Jurkat, Clone E6-1 (cell line): ENCODE data around the gene MTR.
"Not testable (repeated sequence)": the region's sequence is repeated elsewhere in the genome, so short reads cannot be mapped to it uniquely, and the experiment has no call there.

Experiments
- DNase-seq: peaks from one replicate; pipeline ENCODE4 v3.0.0-alpha.2; 2011; ENCODE audit warnings: low read depth, low spot score
- H3K4me3 ChIP-seq: 2 replicates; pipeline ENCODE4 v1.5.1; 2011; ENCODE audit warnings: mild to moderate bottlenecking, low read length, control low read depth, moderate library complexity

MTR gene

GRCh38 chr1:236856649-236857048 lies 61.6 kb downstream of the MTR start:
- not testable (repeated sequence) for H3K4me3 ChIP-seq, DNase-seq

GRCh38 chr1:236858165-236858564 lies 63.1 kb downstream of the MTR start:
- no peak overlapping the region for H3K4me3 ChIP-seq
- no peak for DNase-seq

- DNase-seq: no peak
- no peak overlapping the region for H3K4me3 ChIP-seq
These were observed 65.0 kb downstream of the MTR start for GRCh38 chr1:236860101-236860500.

GRCh38 chr1:236860674-236861073 lies 65.6 kb downstream of the MTR start:
- no peak for DNase-seq
- no peak overlapping the region for H3K4me3 ChIP-seq

- peak; percentile 84 for DNase-seq
- H3K4me3 ChIP-seq: no peak overlapping the region
These were observed 66.6 kb downstream of the MTR start for GRCh38 chr1:236861560-236862218.

- no peak for DNase-seq
- H3K4me3 ChIP-seq: no peak overlapping the region
These were observed 67.1 kb downstream of the MTR start for GRCh38 chr1:236862219-236862591.

GRCh38 chr1:236862615-236863211 lies 67.6 kb downstream of the MTR start:
- peak; percentile 80 for DNase-seq
- H3K4me3 ChIP-seq: no peak overlapping the region

- DNase-seq: no peak
- no peak overlapping the region for H3K4me3 ChIP-seq
These were observed 69.1 kb downstream of the MTR start for GRCh38 chr1:236864211-236864610.

- no peak for DNase-seq
- no peak overlapping the region for H3K4me3 ChIP-seq
These were observed 70.1 kb downstream of the MTR start for GRCh38 chr1:236864996-236865817.

GRCh38 chr1:236865818-236866155 lies 70.7 kb downstream of the MTR start:
- no peak for DNase-seq
- H3K4me3 ChIP-seq: no peak overlapping the region

GRCh38 chr1:236868625-236869467 lies 73.8 kb downstream of the MTR start:
- DNase-seq: peak; percentile 68
- H3K4me3 ChIP-seq: no peak overlapping the region

GRCh38 chr1:236869911-236870310 lies 74.8 kb downstream of the MTR start:
- H3K4me3 ChIP-seq: no peak overlapping the region
- DNase-seq: no peak

- no peak for DNase-seq
These were observed 75.6 kb downstream of the MTR start for GRCh38 chr1:236870721-236871120.

GRCh38 chr1:236872075-236872666 lies 77.1 kb downstream of the MTR start:
- H3K4me3 ChIP-seq: no peak overlapping the region
- no peak for DNase-seq

More at GRCh38 chr1:236870721-236871120, 75.6 kb downstream of the MTR start:
- no peak overlapping the region for H3K4me3 ChIP-seq

- H3K4me3 ChIP-seq: no peak overlapping the region
- no peak for DNase-seq
These were observed 80.9 kb downstream of the MTR start for GRCh38 chr1:236875975-236876374.

- H3K4me3 ChIP-seq: no peak overlapping the region
- no peak for DNase-seq
These were observed 82.6 kb downstream of the MTR start for GRCh38 chr1:236877661-236878060.

- DNase-seq: no peak
- no peak overlapping the region for H3K4me3 ChIP-seq
These were observed 85.1 kb downstream of the MTR start for GRCh38 chr1:236880209-236880608.

- DNase-seq: no peak
These were observed 87.6 kb downstream of the MTR start for GRCh38 chr1:236882678-236883077.

GRCh38 chr1:236886199-236886598 lies 91.1 kb downstream of the MTR start:
- DNase-seq: no peak
- no peak overlapping the region for H3K4me3 ChIP-seq

More at GRCh38 chr1:236882678-236883077, 87.6 kb downstream of the MTR start:
- no peak overlapping the region for H3K4me3 ChIP-seq
